SK-N-SH treated with all-trans-retinoic acid at 6 μM for 48 hours (cell line): ENCODE results near the gene NEGR1.

Experiments used
- ARNTL ChIP-seq: fragments of 450-650 bp; formaldehyde crosslinking; IDR thresholded peaks from 2 replicates; pipeline ENCODE4 v1.5.0; 2020; ENCODE audit warnings: low read depth, mild to moderate bottlenecking, moderate library complexity, borderline replicate concordance
- BACH2 ChIP-seq: fragments of 250-450 bp; sonication (Bioruptor Pico); IDR thresholded peaks from 2 replicates; pipeline ENCODE4 v1.9.0; 2021; ENCODE audit warnings: mild to moderate bottlenecking, borderline replicate concordance
- CREB5 ChIP-seq: fragments of 250-450 bp; sonication (Bioruptor Pico); IDR thresholded peaks from 2 replicates; pipeline ENCODE4 v1.5.1; 2020; ENCODE audit warnings: low read depth, mild to moderate bottlenecking, moderate library complexity
- CSRNP3 ChIP-seq: fragments of 250-450 bp; sonication (Bioruptor Pico); IDR thresholded peaks from 2 replicates; pipeline ENCODE4 v1.5.1; 2021; ENCODE audit warnings: mild to moderate bottlenecking, moderate library complexity
- ESRRG ChIP-seq: fragments of 250-450 bp; sonication (Bioruptor Pico); IDR thresholded peaks from 2 replicates; pipeline ENCODE4 v1.6.1; 2021; ENCODE audit warnings: mild to moderate bottlenecking
- PATZ1 ChIP-seq: fragments of 250-450 bp; sonication (Bioruptor Pico); IDR thresholded peaks from 2 replicates; pipeline ENCODE4 v1.8.0; 2020; ENCODE audit warnings: mild to moderate bottlenecking, moderate library complexity, borderline replicate concordance
- RARB ChIP-seq: fragments of 250-450 bp; sonication (Bioruptor Pico); IDR thresholded peaks from 2 replicates; pipeline ENCODE4 v1.8.0; 2021; ENCODE audit warnings: mild to moderate bottlenecking, moderate library complexity
- SNAI2 ChIP-seq: fragments of 250-450 bp; sonication (Bioruptor Pico); IDR thresholded peaks from 2 replicates; pipeline ENCODE4 v1.5.0; 2020; ENCODE audit warnings: mild to moderate bottlenecking, moderate library complexity
- ZC3H10 ChIP-seq: fragments of 250-450 bp; sonication (Bioruptor Pico); IDR thresholded peaks from 2 replicates; pipeline ENCODE4 v1.5.1; 2021; ENCODE audit warnings: mild to moderate bottlenecking, moderate library complexity
- ZFP3 ChIP-seq: fragments of 250-450 bp; sonication (Bioruptor Pico); IDR thresholded peaks from 2 replicates; pipeline ENCODE4 v1.5.0; 2020; ENCODE audit warnings: mild to moderate bottlenecking, moderate library complexity
- ZFP30 ChIP-seq: fragments of 450-650 bp; formaldehyde crosslinking; IDR thresholded peaks from 2 replicates; pipeline ENCODE4 v1.5.0; 2022; ENCODE audit warnings: mild to moderate bottlenecking, moderate library complexity
- ZNF70 ChIP-seq: fragments of 450-650 bp; formaldehyde crosslinking; IDR thresholded peaks from 2 replicates; pipeline ENCODE4 v1.5.0; 2020; ENCODE audit warnings: mild to moderate bottlenecking, moderate library complexity

GRCh38 chr1:71836904-71837303 is 445.4 kb downstream of the NEGR1 start:
- TF ChIP-seq CSRNP3 (CRISPR knock-in tag): no peak
- TF ChIP-seq RARB (CRISPR knock-in tag): no peak
- no peak for TF ChIP-seq CREB5 (CRISPR knock-in tag)
- no peak for TF ChIP-seq ARNTL
- no peak for TF ChIP-seq ZC3H10 (CRISPR knock-in tag)
- no peak for TF ChIP-seq ZNF70 (CRISPR knock-in tag)
- no peak for TF ChIP-seq PATZ1 (CRISPR knock-in tag)
- no peak for TF ChIP-seq SNAI2 (CRISPR knock-in tag)
- no peak for TF ChIP-seq ZFP3 (CRISPR knock-in tag)
- TF ChIP-seq BACH2 (CRISPR knock-in tag): no peak
- no peak for TF ChIP-seq ZFP30
- TF ChIP-seq ESRRG (CRISPR knock-in tag): no peak
